CD4-positive, alpha-beta T cell treated with Interleukin-6 at 100 ng/mL for 8 hours (primary cell): ENCODE data around the gene BCAR3.

ENCODE experiments used
- DNase-seq: peaks from one replicate; pipeline ENCODE4 v3.0.0-alpha.2; 2020; ENCODE audit warnings: mixed read lengths, low spot score

BCAR3 gene

GRCh38 chr1:93615582-93616150 is 66.0 kb downstream of the BCAR3 start:
- no peak for DNase-seq

- no peak for DNase-seq
These were observed 66.6 kb downstream of the BCAR3 start for GRCh38 chr1:93614986-93615581.

GRCh38 chr1:93614541-93614940 is 67.1 kb downstream of the BCAR3 start:
- DNase-seq, result no peak

GRCh38 chr1:93613898-93614297 is 67.7 kb downstream of the BCAR3 start:
- DNase-seq, result no peak

- DNase-seq, result no peak
These were observed 69.1 kb downstream of the BCAR3 start for GRCh38 chr1:93612510-93612909.

- DNase-seq, result no peak
These were observed 70.0 kb downstream of the BCAR3 start for GRCh38 chr1:93611668-93612067.

GRCh38 chr1:93609536-93609935 is 72.1 kb downstream of the BCAR3 start:
- DNase-seq, result no peak

- no peak for DNase-seq
These were observed 73.2 kb downstream of the BCAR3 start for GRCh38 chr1:93608187-93609109.

- DNase-seq, result no peak
These were observed 73.8 kb downstream of the BCAR3 start for GRCh38 chr1:93607814-93608186.

GRCh38 chr1:93605812-93606512 is 75.7 kb downstream of the BCAR3 start:
- no peak for DNase-seq

- DNase-seq, result no peak
These were observed 76.5 kb downstream of the BCAR3 start for GRCh38 chr1:93605026-93605568.

- DNase-seq, result no peak
These were observed 77.2 kb downstream of the BCAR3 start for GRCh38 chr1:93604411-93604810.

- DNase-seq, result no peak
These were observed 78.0 kb downstream of the BCAR3 start for GRCh38 chr1:93603601-93604000.

GRCh38 chr1:93603106-93603505 is 78.5 kb downstream of the BCAR3 start:
- DNase-seq, result no peak

- DNase-seq, result no peak
These were observed 79.5 kb downstream of the BCAR3 start for GRCh38 chr1:93602101-93602500.

GRCh38 chr1:93601686-93602085 is 80.0 kb downstream of the BCAR3 start:
- no peak for DNase-seq

GRCh38 chr1:93600663-93601062 is 81.0 kb downstream of the BCAR3 start:
- no peak for DNase-seq

GRCh38 chr1:93599479-93599878 is 82.2 kb downstream of the BCAR3 start:
- DNase-seq, result no peak

GRCh38 chr1:93598861-93599439 is 82.7 kb downstream of the BCAR3 start:
- DNase-seq, result no peak

- no peak for DNase-seq
These were observed 83.2 kb downstream of the BCAR3 start for GRCh38 chr1:93598396-93598795.

- DNase-seq, result no peak
These were observed 83.9 kb downstream of the BCAR3 start for GRCh38 chr1:93597709-93598108.
